IPS-18a (cell line): ENCODE results near the gene CNBP.
"Not testable (repeated sequence)": the region's sequence is repeated elsewhere in the genome, so short reads cannot be mapped to it uniquely, and the experiment has no call there.

Source experiments
- H3K27ac ChIP-seq: one replicate; pipeline ENCODE4 v1.5.1; 2013; ENCODE audit warnings: low read length
- H3K27me3 ChIP-seq: one replicate; pipeline ENCODE4 v1.6.1; 2013; ENCODE audit warnings: mild to moderate bottlenecking, low read length; ENCODE audit not compliant: control insufficient read depth, insufficient read depth
- H3K36me3 ChIP-seq: one replicate; pipeline ENCODE4 v1.6.1; 2013; ENCODE audit warnings: low read depth, low read length; ENCODE audit not compliant: control insufficient read depth
- H3K4me1 ChIP-seq: one replicate; pipeline ENCODE4 v1.6.1; 2013; ENCODE audit warnings: low read depth, low read length; ENCODE audit not compliant: control insufficient read depth
- H3K4me3 ChIP-seq: one replicate; pipeline ENCODE4 v1.5.1; 2013; ENCODE audit warnings: low read length
- H3K9ac ChIP-seq: one replicate; pipeline ENCODE4 v1.6.1; 2013; ENCODE audit warnings: mild to moderate bottlenecking, low read length, moderate library complexity
- H3K9me3 ChIP-seq: one replicate; pipeline ENCODE4 v1.6.1; 2013; ENCODE audit warnings: low read depth, low read length; ENCODE audit not compliant: control insufficient read depth

The CNBP gene

DNA sequence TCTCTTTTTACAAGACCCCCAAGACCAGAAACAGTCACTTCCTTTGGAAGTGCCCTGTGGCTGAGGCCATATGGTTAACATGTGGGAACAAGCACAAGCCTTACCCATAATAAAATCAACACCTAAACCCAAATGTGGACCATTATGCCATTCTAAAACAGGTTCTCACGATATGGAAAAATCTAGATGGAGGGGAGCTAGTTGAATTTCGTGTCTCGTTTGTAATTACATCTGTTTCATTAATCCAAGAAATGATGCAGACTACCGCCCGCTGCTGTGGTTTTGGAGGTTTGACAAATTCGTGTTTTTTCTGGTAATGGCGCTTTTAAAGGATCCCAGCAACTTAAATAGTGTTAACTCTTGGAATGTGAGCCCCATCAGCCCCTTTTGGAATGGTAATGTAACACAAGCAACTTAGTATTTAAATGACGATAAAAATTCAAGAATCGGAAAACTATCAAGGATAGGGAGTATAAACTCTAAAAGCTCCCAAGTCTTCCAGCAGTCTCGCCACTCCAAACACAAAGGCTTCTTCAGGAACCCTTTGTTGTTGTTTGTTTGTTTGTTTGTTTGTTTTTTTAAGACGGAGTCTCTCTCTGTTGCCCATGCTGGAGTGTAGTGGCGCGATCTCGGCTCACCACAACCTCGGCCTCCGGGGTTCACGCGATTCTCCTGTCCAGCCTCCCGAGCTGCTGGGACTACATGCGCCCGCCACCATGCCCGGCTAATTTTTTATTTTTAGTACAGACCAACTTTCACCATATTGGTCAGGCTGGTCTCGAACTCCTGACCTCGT, 1.1 kb downstream of the CNBP start:
- Histone ChIP-seq H3K9me3 (no peaks in the 10 kb centered on the region), H3K36me3 (peaks cover 27% of the 10 kb centered on the region), H3K4me3 (peak overlapping the region; percentile 97), H3K27me3 (no peaks in the 10 kb centered on the region), H3K27ac (peak overlapping the region; percentile 96), H3K4me1 (peaks cover 9% of the 10 kb centered on the region), H3K9ac (peak overlapping the region; percentile 100)

DNA sequence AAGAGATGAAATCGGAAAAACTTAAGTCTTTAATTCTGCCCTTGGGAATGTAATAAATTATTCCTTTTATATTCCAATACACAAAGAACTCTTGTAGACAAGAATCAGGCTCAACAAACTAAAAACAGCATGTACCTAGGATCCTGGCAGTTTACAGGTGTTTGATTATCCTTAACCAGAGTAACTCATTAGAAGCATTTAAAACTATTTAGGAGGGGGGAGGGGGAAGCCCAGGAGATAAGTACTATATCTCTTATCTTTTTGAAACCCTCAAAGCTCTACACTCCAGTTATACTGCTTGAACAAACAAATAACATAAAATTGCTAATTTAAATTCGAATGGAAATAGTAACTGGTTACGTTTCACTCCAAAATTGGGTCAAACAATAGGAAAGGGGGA, 1.9 kb downstream of the CNBP start:
- H3K9ac ChIP-seq = peak overlapping the region; percentile 100
- peak overlapping the region; percentile 96 for H3K27ac ChIP-seq
- peaks cover 9% of the 10 kb centered on the region for H3K4me1 ChIP-seq
- no peaks in the 10 kb centered on the region for H3K27me3 ChIP-seq
- H3K36me3 ChIP-seq = peaks cover 35% of the 10 kb centered on the region
- peak overlapping the region; percentile 97 for H3K4me3 ChIP-seq
- no peaks in the 10 kb centered on the region for H3K9me3 ChIP-seq

DNA sequence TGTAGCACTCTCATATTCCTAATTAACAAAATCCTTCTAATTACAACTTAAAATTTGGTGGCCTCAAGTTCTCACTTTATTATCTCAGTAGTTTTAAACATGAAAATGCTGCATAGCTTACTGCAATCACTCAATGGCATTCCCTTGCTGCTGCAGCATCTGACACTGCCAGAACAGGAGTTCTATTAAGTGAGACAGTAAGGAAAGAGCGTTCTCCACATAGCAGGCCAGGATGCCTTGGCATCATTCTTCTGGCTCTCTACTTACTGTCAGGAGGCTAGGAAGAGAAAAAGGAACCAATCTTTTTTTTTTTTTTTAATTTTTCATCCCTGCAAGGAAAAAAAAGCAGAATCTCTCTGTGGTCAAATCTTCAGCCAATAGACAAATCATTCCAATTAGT, 3.2 kb downstream of the CNBP start:
- Histone ChIP-seq H3K36me3 (peaks cover 46% of the 10 kb centered on the region), H3K27me3 (no peaks in the 10 kb centered on the region), H3K9ac (peak overlapping the region; percentile 22), H3K9me3 (no peaks in the 10 kb centered on the region), H3K4me1 (peaks cover 9% of the 10 kb centered on the region), H3K27ac (no peak overlapping the region), H3K4me3 (peak overlapping the region; percentile 24)

DNA sequence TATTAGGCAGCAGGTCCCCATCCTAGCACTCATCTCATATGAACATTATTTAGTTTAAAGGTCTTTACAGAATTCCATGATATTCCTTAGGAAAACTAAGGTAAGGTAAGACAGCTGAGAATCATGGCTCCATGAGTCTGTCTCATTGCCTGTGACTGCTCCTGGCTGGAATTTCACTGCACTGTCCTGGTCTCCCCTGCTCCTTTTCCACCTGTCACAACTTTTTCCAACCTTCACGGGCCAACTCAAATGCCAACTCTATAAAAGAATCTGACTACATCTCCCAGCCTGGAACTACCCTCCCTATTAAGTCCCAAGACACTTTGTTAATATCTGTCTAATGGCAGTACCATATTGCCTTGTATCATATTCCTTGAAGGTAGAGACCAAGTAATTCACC, 7.6 kb downstream of the CNBP start:
- H3K27ac ChIP-seq = no peak overlapping the region
- H3K36me3 ChIP-seq = peaks cover 59% of the 10 kb centered on the region
- H3K4me1 ChIP-seq = peaks cover 4% of the 10 kb centered on the region
- no peaks in the 10 kb centered on the region for H3K9me3 ChIP-seq
- H3K4me3 ChIP-seq = no peak overlapping the region
- H3K9ac ChIP-seq = no peak overlapping the region
- no peaks in the 10 kb centered on the region for H3K27me3 ChIP-seq

DNA sequence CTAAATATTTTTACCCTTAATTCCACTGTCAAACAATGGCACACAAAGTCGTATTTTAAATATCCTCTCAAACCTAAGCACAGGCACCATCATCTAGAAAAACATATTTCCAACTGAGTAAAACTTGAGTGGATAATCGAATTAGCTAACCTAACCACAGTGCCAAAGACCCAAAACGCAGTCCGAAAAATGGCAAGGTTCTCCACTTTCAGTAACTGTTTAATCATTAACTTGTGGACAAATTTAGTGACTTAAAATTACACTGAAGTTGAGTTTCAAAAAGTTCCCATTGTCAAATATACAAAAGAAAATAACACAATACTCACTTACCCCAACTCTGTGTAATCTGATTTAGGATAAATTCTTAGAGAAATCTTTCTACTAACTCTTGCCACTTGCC, 10.0 kb downstream of the CNBP start:
- Histone ChIP-seq H3K4me1 (no peaks in the 10 kb centered on the region), H3K36me3 (peaks cover 64% of the 10 kb centered on the region), H3K27ac (no peak overlapping the region), H3K9me3 (no peaks in the 10 kb centered on the region), H3K27me3 (no peaks in the 10 kb centered on the region), H3K4me3 (no peak overlapping the region), H3K9ac (no peak overlapping the region)

DNA sequence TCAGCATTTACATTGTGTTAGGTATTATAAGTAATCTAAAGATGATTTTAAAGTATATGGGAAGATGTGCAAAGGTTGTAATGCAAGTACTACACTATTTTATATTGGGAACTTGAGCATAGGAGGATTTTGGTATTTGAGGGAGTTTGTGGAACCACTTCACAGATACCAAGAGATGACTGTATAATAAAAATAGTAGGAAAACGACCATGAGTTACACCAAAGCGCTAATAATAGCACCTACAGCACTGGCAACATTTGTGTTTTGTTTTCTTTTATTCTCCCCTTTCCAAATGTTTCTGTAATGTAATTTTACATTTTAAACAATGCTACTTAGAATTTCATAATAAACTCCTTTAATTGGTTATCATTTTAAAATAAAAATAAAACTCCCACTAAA, 10.5 kb downstream of the CNBP start:
- H3K27me3 ChIP-seq = no peaks in the 10 kb centered on the region
- H3K36me3 ChIP-seq = peaks cover 59% of the 10 kb centered on the region
- H3K4me1 ChIP-seq = no peaks in the 10 kb centered on the region
- H3K9me3 ChIP-seq = no peaks in the 10 kb centered on the region
- no peak overlapping the region for H3K4me3 ChIP-seq
- no peak overlapping the region for H3K27ac ChIP-seq
- no peak overlapping the region for H3K9ac ChIP-seq

DNA sequence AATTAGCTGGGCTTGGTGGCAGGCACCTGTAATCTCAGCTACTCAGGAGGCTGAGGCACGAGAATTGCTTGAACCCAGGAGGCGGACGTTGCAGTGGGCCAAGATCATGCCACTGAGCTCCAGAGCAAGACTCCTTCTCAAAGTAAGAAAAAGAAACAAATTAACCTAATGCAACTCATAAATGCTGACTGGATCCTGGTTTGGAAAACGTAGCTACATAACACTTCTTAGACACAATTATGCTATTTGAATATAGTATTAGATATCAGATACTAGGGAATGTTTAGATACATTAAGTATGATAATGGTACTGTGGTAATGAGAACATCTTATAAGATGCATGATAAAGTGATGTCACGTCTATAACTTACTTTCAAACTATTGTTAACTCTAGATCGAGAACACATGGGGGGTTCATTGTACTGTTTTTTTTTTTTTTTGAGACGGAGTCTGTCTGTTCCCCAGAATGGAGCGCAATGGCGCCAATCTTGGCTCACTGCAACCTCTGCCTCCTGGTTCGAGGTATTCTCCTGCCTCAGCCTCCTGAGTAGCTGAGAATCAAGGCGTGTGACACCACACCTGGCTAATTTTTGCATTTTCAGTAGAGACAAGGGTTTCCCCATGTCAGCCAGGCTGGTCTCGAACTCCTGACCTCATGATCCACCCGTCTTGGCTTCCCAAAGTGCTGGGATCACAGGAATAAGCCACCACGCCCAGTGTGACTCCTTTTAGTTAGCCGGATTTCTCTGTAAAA, 16.9 kb downstream of the CNBP start:
- Histone ChIP-seq H3K9ac (no peak overlapping the region), H3K36me3 (peaks cover 46% of the 10 kb centered on the region), H3K9me3 (no peaks in the 10 kb centered on the region), H3K4me1 (peaks cover 3% of the 10 kb centered on the region), H3K4me3 (no peak overlapping the region), H3K27me3 (no peaks in the 10 kb centered on the region), H3K27ac (no peak overlapping the region)

DNA sequence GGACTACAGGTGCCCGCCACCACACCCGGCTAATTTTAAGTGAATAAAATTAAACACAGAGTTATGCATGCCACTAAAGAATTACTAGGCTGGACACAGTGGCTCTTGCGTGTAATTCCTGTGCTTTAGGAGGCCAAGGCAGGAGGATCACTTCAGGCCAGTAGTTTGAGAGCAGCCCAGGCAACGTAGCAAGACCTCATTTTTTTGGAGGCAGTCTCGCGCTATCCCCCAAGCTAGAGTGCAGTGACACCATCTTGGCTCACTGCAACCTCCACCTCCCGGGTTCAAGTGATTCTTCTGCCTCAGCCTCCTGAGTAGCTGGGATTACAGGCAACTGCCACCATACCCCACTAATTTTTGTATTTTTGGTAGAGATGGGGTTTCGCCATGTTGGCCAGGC, 18.1 kb downstream of the CNBP start:
- H3K4me3 ChIP-seq, H3K27me3 ChIP-seq, H3K27ac ChIP-seq, H3K4me1 ChIP-seq, H3K9ac ChIP-seq, H3K9me3 ChIP-seq: not testable (repeated sequence)
- peaks cover 35% of the 10 kb centered on the region for H3K36me3 ChIP-seq

DNA sequence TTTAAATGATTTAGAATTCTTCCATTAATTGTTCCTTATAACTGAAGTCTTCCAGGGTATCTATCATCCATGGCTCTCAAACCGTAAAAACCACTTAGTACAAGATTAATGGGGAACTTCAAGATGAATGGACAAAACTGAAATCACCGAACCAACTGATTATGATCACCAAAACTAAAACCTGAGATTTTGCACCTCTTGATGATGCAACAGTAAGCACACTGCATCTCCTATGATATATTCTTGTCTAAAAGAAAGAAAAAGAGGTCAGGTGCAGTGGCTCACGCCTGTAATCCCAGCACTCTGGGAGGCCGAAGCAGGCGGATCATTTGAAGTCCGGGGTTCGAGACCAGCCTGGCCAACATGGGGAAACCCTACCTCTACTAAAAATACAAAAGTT, 19.2 kb downstream of the CNBP start:
- peaks cover 24% of the 10 kb centered on the region for H3K36me3 ChIP-seq
- no peak overlapping the region for H3K27ac ChIP-seq
- no peaks in the 10 kb centered on the region for H3K9me3 ChIP-seq
- H3K4me3 ChIP-seq = no peak overlapping the region
- no peaks in the 10 kb centered on the region for H3K27me3 ChIP-seq
- no peak overlapping the region for H3K9ac ChIP-seq
- peaks cover 3% of the 10 kb centered on the region for H3K4me1 ChIP-seq

DNA sequence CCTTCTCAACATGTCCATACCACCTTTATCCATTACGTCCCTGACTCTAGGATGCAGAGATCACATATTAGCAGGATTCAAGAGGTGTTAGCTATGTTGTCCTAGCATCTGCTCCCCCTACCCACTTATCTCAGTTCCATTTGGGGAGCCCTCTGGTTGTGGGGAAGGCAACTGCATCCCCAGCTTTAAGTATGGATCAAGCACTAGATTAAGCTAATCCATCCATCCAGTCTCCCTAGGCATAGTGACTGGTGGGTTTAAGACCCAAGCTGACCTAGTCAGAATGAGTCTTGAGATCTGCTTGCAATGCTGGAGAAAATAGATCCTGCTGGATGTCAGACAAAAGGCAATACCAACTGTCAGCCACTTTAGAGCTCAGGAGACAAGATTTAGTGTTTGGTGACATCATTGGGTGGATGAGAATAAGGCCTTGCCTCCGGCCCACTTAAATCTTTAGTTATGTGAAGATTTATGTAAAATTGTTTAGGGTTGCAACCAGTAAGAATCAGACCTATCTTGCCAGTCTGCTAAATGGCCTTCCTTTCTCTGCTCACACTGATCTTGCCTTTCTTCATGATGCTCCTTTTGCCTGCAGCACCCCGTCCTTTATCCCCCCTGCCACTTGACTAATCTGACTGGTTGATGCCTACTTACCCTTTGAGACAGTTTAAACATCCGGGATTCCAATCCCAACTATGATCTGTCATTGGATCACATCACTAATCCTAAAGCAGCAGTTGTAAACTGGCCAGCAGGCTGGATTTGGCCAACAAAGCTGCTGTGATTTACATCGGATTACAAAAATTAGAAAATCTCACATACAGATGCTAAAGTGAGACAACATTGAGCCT, 20.7 kb downstream of the CNBP start:
- H3K9ac ChIP-seq = peak overlapping the region; percentile 13
- H3K36me3 ChIP-seq = peaks cover 22% of the 10 kb centered on the region
- peaks cover 3% of the 10 kb centered on the region for H3K4me1 ChIP-seq
- peak overlapping the region; percentile 2 for H3K4me3 ChIP-seq
- H3K27me3 ChIP-seq = no peaks in the 10 kb centered on the region
- H3K9me3 ChIP-seq = no peaks in the 10 kb centered on the region
- no peak overlapping the region for H3K27ac ChIP-seq

DNA sequence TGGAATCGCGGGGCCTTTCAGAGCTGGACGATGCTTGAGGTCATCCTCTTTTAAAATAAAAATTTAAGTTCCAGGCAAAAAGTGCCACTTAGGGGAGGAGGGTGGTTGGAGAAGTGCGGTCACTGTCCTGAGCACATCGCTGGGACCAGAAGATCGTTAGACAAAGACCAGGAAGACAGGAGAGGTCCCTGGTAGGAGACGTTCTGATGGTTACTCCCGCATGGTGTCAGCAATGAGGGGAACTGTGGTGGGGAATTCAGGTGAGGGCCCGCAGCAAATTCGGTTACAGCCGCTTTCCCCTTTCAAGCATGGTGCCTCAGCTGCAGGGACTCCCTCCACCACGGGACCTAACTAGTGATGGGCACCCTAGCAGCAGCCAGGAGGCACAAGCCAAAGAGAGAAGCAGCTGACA, 21.8 kb downstream of the CNBP start:
- Histone ChIP-seq H3K4me3 (peak overlapping the region; percentile 92), H3K4me1 (peaks cover 3% of the 10 kb centered on the region), H3K36me3 (peaks cover 17% of the 10 kb centered on the region), H3K9me3 (no peaks in the 10 kb centered on the region), H3K9ac (peak overlapping the region; percentile 89), H3K27me3 (no peaks in the 10 kb centered on the region), H3K27ac (peak overlapping the region; percentile 99)
